ENCODE measurements around the gene PCDHA11.
"Not testable (repeated sequence)": the region's sequence is repeated elsewhere in the genome, so short reads cannot be mapped to it uniquely, and the experiment has no call there.

Gene PCDHA11

DNA sequence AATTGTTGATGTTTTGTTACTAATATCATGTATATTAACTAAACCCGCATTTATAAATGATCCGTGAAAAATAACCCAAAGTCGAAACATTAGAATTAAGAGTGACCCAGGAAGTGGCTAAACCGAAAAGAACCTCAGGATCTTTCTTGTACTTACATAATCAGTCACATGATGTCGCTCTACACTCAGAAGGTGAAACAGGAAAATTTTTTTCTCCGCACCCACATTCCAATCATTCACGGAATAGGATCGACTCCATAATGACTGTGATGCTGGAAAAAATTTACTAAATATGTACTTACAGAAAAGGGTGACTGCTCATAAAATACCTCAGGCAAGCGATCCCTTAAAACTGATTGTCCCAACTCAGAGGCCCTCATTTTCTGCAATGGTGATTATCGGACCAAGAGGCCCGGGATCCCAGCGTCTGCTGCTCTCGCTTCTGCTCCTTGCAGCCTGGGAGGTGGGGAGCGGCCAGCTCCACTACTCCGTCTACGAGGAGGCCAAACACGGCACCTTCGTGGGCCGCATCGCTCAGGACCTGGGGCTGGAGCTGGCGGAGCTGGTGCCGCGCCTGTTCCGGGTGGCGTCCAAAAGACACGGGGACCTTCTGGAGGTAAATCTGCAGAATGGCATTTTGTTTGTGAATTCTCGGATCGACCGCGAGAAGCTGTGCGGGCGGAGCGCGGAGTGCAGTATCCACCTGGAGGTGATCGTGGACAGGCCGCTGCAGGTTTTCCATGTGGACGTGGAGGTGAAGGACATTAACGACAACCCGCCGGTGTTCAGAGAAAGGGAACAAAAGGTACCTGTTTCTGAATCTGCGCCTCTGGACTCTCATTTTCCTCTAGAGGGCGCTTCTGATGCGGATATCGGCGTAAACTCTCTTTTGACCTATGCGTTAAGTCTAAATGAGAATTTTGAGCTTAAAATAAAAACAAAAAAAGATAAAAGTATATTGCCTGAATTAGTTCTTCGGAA, 6.6 kb downstream of the PCDHA11 start, which contains the start of gene PCDHA12:
PCDHA12 (plus strand) TSS at position 224 of the 981 bp plus-strand sequence; CDS start at position 389, 165 bp downstream.
- Mint-ChIP-seq H3K27ac (peak within 1 kb of the TSS; percentile 56 to 93 (median 86)), H3K9me3 (peaks cover 57% of the 10 kb centered on the region), H3K4me1 (no peaks in the 10 kb centered on the region), H3K4me3 (peak within 1 kb of the TSS; percentile 89 to 91 (median 90)), H3K36me3 (ENCODE audit: low read depth) (peaks cover 89% of the 10 kb centered on the region), H3K27me3 (ENCODE audit: low read depth) (no peaks in the 10 kb centered on the region)
- TF ChIP-seq, protein P1, sequence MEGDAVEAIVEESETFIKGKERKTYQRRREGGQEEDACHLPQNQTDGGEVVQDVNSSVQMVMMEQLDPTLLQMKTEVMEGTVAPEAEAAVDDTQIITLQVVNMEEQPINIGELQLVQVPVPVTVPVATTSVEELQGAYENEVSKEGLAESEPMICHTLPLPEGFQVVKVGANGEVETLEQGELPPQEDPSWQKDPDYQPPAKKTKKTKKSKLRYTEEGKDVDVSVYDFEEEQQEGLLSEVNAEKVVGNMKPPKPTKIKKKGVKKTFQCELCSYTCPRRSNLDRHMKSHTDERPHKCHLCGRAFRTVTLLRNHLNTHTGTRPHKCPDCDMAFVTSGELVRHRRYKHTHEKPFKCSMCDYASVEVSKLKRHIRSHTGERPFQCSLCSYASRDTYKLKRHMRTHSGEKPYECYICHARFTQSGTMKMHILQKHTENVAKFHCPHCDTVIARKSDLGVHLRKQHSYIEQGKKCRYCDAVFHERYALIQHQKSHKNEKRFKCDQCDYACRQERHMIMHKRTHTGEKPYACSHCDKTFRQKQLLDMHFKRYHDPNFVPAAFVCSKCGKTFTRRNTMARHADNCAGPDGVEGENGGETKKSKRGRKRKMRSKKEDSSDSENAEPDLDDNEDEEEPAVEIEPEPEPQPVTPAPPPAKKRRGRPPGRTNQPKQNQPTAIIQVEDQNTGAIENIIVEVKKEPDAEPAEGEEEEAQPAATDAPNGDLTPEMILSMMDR (IDR thresholded peaks at IDR 0.05; ENCODE audit: unreplicated experiment in 3 of 3): peak; percentile 31 to 47 (median 33)

DNA sequence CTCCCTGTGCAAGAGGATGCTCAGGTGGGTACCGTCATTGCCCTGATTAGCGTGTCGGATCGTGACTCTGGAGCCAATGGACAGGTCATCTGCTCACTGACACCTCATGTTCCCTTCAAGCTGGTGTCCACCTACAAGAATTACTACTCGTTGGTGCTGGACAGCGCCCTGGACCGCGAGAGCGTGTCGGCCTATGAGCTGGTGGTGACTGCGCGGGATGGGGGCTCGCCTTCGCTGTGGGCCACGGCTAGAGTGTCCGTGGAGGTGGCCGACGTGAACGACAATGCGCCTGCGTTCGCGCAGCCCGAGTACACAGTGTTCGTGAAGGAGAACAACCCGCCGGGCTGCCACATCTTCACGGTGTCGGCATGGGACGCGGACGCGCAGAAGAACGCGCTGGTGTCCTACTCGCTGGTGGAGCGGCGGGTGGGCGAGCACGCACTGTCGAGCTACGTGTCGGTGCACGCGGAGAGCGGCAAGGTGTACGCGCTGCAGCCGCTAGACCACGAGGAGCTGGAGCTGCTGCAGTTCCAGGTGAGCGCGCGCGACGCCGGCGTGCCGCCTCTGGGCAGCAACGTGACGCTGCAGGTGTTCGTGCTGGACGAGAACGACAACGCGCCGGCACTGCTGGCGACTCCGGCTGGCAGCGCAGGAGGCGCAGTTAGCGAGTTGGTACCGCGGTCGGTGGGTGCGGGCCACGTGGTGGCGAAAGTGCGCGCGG, 7.9 kb downstream of the PCDHA11 start:
- Mint-ChIP-seq H3K9me3 (peaks cover 67% of the 10 kb centered on the region), H3K4me3 (peak overlapping the region; percentile 89 to 91 (median 90)), H3K36me3 (ENCODE audit: low read depth) (peaks cover 91% of the 10 kb centered on the region)
- not testable (repeated sequence) for H3K27me3 Mint-ChIP-seq (ENCODE audit: low read depth); H3K4me1 Mint-ChIP-seq; H3K27ac Mint-ChIP-seq

DNA sequence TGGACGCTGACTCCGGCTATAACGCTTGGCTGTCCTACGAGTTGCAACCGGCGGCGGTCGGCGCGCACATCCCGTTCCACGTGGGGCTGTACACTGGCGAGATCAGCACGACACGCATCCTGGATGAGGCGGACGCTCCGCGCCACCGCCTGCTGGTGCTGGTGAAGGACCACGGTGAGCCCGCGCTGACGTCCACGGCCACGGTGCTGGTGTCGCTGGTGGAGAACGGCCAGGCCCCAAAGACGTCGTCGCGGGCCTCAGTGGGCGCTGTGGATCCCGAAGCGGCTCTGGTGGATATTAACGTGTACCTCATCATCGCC, 8.5 kb downstream of the PCDHA11 start:
- Mint-ChIP-seq H3K4me1 (no peaks in the 10 kb centered on the region), H3K36me3 (ENCODE audit: low read depth) (peaks cover 91% of the 10 kb centered on the region), H3K27me3 (ENCODE audit: low read depth) (no peaks in the 10 kb centered on the region), H3K27ac (no peak overlapping the region), H3K9me3 (peaks cover 67% of the 10 kb centered on the region), H3K4me3 (no peak overlapping the region)
- TF ChIP-seq, protein P1 (IDR thresholded peaks at IDR 0.05; ENCODE audit: unreplicated experiment in 3 of 3): no peak

DNA sequence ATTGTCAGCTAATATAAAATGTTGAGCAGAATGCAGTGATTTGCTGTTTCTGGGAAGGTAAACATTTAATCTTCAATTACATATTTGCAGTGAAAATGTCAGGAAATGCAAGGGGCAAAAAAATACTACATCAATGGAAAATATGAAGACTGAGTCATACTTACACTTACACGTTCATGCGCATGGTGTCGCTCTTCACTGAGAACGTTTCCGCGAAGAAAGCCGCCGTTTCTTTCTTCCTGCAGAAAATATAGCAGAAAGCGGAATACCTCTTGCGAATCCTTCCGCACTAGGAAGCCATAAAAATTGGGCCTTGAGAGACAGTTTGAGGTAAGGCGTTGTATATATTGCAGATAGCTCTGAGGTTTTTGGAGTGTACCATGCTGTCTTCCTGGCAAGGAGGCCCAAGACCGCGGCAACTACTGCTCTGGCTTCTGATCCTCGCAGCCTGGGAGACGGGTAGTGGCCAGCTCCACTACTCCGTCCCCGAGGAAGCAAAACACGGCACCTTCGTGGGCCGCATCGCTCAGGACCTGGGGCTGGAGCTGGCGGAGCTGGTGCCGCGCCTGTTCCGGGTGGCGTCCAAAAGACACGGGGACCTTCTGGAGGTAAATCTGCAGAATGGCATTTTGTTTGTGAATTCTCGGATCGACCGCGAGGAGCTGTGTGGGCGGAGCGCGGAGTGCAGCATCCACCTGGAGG, 13.3 kb downstream of the PCDHA11 start, which contains the start of gene PCDHA13:
PCDHA13 (plus strand) TSS at position 236 of the 702 bp plus-strand sequence; CDS start at position 381, 145 bp downstream.
- H3K27me3 Mint-ChIP-seq (ENCODE audit: low read depth): no peaks in the 10 kb centered on the region
- peaks cover 56% of the 10 kb centered on the region for H3K9me3 Mint-ChIP-seq
- H3K4me1 Mint-ChIP-seq: no peaks in the 10 kb centered on the region
- H3K36me3 Mint-ChIP-seq (ENCODE audit: low read depth): peaks cover 86% of the 10 kb centered on the region
- TF ChIP-seq, protein P1 (IDR thresholded peaks at IDR 0.05; ENCODE audit: unreplicated experiment in 3 of 3): no peak
- H3K27ac Mint-ChIP-seq: no peak within 1 kb of the TSS
- H3K4me3 Mint-ChIP-seq: no peak within 1 kb of the TSS

DNA sequence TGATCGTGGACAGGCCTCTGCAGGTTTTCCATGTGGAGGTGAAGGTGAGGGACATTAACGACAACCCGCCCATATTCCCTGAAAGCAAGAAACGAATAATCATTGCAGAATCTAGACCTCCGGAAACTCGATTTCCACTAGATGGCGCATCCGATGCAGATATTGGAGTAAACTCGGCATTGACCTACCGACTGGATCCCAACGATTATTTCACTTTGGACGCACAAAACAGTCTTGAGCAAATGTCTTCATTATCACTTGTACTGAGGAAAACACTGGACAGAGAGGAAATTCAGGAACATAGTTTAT, 13.8 kb downstream of the PCDHA11 start:
- Mint-ChIP-seq H3K4me1 (no peaks in the 10 kb centered on the region), H3K4me3 (no peak overlapping the region), H3K27ac (no peak overlapping the region), H3K9me3 (peaks cover 59% of the 10 kb centered on the region), H3K27me3 (ENCODE audit: low read depth) (no peaks in the 10 kb centered on the region), H3K36me3 (ENCODE audit: low read depth) (peaks cover 85% of the 10 kb centered on the region)
- TF ChIP-seq, protein P1 (IDR thresholded peaks at IDR 0.05; ENCODE audit: unreplicated experiment in 3 of 3): no peak

DNA sequence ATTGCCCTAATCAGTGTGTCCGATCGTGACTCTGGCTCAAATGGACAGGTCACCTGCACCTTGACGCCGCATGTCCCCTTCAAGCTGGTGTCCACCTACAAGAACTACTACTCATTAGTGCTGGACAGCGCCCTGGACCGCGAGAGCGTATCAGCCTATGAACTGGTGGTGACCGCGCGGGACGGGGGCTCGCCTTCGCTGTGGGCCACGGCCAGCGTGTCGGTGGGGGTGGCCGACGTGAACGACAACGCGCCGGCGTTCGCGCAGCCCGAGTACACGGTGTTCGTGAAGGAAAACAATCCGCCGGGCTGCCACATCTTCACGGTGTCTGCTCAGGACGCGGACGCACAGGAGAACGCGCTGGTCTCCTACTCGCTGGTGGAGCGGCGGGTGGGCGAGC, 14.6 kb downstream of the PCDHA11 start:
- Mint-ChIP-seq H3K4me3 (no peak overlapping the region), H3K27me3 (ENCODE audit: low read depth) (no peaks in the 10 kb centered on the region), H3K9me3 (peaks cover 62% of the 10 kb centered on the region), H3K4me1 (no peaks in the 10 kb centered on the region), H3K36me3 (ENCODE audit: low read depth) (peaks cover 84% of the 10 kb centered on the region), H3K27ac (no peak overlapping the region)
- TF ChIP-seq, protein P1 (IDR thresholded peaks at IDR 0.05; ENCODE audit: unreplicated experiment in 3 of 3): no peak
